Epithelial cell of prostate (primary cell): Measurements from ENCODE around the gene TRA2B.
"Not testable (repeated sequence)": the region's sequence is repeated elsewhere in the genome, so short reads cannot be mapped to it uniquely, and the experiment has no call there.

Source experiments
- DNase-seq: peaks from one replicate; pipeline ENCODE4 v3.0.0-alpha.2; 2011; ENCODE audit warnings: low read depth, low spot score
- H3K27ac ChIP-seq: fragments of 450-650 bp; 2 replicates; pipeline ENCODE4 v1.5.1; 2017; ENCODE audit warnings: mild to moderate bottlenecking

The TRA2B gene

DNA sequence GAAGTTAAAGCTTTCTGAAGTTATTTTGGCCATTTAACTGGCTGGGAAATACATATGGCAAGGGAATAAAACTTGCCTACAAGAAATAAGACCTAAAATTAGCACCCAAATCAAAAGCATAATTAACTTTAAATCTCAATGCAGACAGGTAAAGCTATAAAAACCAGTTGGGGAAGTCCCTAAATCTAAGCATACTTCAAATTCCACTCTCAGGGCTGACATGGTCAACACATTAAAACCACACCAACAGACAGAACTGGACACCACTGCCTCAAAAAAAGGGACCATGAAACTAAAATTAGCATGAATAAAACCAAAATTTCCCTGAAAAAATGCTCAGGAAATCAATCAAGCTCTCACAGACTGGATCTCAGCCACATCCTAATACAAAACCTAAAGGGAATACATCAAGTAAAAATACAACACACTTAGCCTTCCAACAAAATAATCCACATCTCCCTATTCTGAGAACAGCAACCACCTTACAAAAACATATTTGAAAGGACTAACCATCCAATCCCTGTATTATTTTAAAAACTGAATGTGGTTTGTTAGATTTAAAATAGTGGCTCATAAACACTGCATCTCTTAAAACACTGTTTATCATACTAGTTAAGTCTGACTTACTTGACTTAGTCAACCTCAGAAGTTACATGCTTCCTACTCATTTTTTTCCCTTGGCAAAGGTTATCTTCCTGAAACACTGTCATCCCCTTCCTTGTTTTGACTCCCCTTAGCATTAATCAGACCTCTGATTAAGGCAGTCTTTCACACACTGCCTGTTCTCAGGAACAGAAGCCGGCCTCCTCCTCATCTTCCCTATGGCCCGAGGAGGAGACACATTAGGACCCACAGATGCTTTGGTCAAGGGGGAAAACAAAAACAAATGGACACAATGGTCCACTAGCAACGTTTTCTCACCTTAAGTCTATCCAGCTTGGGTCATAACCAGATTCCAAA, 8.3 kb downstream of the TRA2B start:
- peak; percentile 40 for DNase-seq
- H3K27ac ChIP-seq = peak overlapping the region; percentile 91

DNA sequence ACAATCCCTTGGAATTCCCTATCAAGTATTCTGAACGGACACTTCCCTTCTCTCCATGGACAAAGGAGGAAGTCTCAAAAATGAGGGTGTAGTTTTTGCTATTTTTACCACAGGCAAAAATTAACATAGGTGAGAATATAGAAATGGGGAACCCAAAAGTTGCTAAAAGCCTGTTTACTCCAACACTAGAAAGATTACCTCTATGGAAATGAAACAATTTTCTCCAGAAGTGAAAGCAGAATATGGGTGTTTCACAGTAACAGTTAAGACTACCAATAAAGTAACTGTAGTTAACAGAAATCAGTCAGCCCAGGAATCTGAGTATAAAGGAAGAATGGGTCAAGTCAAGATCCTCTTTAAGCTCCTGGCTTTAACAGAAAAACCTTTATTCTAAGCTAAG, 9.3 kb downstream of the TRA2B start:
- DNase-seq = no peak
- peak overlapping the region; percentile 91 for H3K27ac ChIP-seq

DNA sequence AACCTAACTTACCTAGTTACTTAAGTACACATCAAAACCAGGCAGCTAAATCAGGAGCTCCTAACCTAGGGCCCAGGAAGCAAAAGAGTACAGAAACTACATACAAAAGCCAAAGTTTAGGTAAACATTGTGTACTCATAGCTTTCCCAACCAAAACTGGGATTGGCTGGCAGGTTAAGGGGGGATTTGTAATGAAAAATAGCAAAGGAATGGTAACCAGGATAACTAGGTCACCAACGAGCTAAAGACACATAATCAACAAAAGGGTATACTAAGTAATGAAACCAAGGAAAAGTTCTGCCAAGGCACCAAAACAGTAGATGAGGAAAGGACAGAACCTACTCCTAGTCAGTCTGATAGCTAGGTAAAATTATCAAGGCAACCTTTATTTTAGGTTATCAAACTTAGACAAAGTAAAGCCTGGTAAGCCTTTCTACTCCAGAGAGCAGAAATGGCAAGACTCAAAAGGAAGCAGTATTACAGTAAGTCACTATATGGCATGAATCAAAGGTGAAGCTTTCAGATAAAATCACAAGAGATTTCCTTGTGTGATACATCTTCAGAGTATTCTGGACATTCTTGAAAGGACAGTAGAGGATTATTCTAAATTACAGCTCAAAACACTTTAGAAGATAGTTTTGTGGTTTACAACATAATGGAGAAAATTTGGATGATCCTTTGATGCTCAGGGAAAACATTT, 10.2 kb downstream of the TRA2B start:
- H3K27ac ChIP-seq = peak overlapping the region; percentile 91

DNA sequence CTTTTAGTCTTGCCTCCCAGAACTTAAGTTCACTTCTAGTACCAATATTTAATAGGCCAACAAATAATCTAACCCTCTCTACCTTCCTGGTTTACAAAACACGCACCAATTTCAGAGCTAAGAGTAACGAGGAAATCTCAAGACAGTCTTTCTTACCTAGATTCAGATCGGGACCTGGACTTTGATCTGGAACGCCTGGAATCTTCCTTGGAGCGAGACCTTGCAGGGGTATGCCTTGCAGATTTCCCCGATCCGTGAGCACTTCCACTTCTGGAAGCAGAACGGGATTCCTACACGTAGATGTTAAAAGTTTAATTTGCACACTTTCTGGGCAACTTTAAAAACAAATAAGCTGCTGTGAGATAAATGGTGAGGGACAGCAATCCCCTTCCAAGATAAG, 11.4 kb downstream of the TRA2B start:
- DNase-seq = no peak
- H3K27ac ChIP-seq = peak overlapping the region; percentile 91

More for the DNA sequence above, 10.2 kb downstream of the TRA2B start:
- DNase-seq = no peak

DNA sequence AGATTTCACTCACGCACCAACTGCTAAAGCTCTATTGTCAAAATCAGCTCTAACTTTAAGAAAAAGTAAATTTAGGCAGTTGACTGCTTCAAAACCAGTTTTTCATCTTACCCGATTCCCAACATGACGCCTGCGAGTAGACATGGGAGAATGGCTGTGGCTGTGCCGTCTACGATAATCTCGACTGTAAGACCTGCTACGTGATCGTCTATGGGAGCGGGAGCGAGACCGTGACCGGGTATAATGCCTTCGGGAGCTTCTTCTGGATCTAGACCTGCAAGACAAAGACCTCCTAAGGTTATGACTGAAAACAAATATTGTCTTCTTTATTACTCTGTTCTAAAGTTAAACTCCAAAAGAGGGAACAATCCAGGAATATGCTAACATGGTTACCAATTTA, 12.5 kb downstream of the TRA2B start:
- DNase-seq = no peak
- no peak overlapping the region for H3K27ac ChIP-seq

DNA sequence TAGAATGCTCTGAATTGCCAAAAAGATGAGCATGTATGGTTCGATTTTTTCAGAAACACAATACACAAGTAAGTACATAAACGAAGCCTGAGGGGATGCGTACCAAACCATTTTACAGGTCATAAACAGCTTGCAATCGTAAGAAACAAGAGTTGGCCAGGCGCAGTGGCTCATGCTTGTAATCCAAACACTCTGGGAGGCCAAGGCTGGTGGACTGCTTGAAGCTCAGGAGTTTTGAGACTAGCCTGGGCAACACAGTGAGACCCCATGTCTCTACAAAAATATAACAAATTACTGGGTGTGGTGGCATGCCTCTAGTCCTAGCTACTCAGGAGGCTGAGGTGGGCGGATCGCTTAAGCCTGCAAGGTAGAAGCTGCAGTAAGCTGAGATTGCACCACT, 13.4 kb downstream of the TRA2B start:
- no peak overlapping the region for H3K27ac ChIP-seq
- no peak for DNase-seq

DNA sequence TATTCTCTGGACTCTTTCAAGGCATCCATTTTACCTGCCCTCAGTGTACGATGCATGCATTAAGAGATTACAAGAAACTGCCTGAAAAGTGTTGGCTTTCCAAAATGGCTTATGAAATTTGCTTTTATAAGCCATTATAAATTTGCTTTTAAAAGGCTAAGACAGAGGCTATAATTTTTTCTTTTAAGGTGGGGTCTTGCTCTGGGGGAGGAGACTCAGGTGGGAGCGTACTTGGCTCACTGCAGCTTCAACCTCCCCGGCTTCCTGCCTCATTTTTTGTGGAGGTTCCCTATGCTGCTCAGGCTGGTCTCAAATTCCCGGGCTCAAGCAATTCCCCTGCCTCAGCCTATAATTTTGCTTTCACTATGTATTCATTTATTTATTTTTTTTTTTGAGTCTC, 17.6 kb downstream of the TRA2B start:
- no peak overlapping the region for H3K27ac ChIP-seq
- no peak for DNase-seq

DNA sequence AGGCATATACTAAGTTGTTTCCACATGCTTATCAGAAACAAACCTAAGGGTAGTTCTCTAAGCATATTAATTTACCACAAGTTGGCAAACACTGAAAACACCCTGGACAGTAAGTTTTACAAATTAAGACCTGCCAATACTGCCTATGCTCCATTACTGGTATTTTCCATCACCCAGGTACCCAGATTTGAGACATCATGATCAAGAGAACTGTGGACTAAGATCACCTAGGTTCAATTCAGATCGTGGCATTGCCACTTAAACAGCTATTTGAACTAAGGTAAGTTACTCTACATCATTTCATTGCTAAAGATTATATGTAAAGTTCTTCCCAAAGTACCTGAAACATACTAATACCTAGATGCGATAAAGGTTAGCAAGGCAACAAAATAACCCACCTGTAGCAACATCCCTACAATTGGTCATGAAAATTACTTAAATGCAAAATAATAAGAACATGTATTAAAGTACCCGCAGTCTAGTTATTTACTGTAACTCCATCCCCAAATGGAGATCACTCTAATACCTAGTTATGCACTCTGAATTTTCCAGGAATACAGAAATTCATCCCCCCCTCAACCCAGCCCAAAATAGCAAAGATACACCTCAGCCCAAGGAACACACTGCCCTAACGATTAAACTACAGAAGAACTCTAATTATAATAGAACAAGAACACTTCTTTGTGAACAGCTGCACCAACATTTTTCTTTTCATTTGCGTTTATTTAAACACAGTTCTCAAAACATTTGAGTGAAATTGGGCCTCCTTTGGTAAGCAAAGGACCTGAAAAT, 21.6 kb downstream of the TRA2B start:
- no peak overlapping the region for H3K27ac ChIP-seq
- no peak for DNase-seq

DNA sequence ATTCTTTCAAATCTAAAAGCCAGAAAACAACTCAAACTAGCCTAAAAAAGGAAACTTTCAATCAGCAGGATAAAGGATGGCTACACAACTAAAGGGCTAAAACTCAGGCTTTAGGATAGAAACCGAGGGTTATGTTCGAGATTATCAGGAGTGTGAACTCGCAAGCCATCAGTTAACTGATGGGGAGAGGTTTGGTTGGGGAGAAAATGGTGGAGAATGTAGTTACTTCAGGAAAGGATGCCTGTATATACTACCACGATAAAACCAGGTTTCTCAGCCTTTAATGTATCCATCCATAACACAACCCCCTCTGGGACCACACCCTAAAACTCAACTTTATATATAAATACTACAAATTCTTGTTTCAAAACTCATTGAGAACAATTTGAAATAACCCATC, 22.2 kb downstream of the TRA2B start:
- H3K27ac ChIP-seq = no peak overlapping the region

DNA sequence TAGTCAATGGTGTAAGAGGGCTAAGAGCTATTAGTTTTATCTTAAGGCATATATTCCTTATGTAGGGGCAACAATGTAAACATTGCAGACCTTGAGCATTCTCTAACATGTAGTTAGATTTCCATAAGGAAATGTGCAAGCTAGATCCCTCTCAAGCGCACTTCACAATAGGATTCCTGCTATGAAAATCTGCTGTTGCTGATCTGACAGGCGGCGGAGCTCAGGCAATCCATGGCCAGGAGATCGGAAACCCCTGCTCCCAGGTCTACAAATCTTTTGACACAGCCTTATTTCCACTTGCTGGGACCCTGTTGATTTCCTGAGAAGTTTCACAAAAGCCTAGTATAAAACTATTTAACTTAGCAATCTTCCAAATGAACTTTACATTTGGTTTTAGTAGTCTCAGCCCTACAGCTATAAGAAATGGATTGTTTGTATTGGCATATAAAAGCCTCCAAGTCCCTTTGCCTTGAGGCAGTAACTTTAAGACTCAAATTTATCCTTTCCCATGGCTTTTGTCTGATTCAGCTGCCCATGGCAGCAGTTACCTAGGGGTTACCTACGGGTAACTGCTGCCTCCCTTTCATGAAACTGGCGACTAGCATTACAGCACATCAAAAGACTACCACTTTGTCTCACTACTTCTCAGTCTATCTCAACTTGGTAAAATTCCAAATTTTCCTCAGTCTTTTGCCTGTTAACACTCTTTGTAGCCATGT, 22.7 kb downstream of the TRA2B start:
- H3K27ac ChIP-seq = no peak overlapping the region
- no peak for DNase-seq

More for the DNA sequence above, 22.2 kb downstream of the TRA2B start:
- DNase-seq = no peak

DNA sequence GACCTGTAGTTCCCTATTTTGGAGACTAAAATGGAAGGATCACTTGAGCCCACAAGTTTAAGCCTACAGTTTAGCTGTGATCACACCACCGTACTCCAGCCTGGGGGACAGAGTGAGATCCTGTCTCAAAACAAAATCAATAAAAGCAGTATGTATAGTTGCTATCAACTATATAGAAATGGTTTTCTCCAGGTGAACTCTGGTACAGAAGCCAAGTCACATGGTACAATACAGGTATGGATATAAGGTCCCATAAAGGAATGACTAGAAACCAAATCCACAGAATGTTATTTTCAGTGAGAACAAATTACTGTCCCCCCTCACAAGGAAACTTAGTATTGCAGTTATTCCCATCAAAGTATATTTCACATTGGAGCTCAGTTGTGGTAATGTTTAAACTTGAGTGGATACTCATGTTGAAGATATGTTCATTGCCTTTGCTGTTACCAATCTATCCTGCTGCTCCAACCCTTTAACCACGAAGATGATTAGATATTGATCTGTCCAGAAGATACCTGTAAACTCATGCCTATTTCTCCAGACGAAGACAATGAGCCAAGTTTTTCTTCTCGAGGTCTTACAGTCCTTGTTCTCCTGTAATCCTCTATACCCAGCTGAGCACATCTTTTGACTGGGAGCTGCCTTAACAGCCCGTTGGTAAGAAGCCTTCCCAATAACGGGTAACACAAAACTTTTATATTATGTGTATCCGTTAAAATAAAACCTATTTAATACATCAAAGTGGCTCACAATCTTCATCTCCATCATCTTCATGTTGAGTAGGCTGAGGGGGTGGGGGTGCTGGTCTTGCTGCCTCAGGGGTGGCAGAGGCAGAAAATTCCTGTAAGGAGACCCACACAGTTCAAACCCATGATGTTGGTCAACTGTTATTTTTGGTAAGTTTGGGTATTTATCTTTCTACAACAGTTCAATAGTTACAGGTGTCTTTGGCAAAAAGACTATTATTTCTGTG, 24.6 kb downstream of the TRA2B start:
- no peak for DNase-seq

DNA sequence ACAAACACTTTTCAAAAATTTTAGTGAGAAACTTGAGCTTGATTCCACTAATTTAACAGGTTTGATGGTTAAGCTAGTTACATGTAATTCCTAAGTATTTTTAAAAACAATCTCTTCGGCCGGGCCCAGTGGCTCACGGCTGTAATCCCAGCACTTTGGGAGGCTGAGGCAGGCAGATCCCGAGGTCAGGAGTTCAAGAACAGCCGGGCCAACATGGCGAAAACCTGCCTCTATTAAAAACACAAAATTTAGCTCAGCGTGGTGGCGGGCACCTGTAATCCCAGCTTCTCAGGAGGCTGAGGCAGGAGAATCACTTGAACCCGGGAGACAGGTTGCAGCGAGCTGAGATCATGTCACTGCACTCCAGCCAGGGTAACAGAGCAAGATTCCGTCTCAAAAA, 25.3 kb downstream of the TRA2B start:
- no peak for DNase-seq
- H3K27ac ChIP-seq = no peak overlapping the region

More for the DNA sequence above, 24.6 kb downstream of the TRA2B start:
- H3K27ac ChIP-seq = no peak overlapping the region

DNA sequence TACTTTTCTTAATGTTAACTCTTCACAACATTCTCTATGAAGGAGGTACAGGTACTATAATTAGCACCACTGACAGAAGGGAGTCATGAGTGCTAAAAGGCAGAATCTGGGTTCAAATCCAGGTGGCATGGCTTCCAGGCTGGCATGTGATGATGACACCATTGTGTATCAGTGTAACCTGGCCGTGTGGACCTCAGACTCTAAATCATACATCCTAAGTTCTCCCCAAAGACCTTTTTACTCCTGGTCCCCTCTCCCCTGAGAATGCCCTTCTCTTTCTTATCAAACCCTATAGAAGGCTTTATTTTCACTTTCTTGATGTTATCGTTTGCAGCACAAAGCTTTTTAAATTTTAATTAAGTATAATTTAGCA, 26.8 kb downstream of the TRA2B start:
- not testable (repeated sequence) for DNase-seq
- peak overlapping the region; percentile 15 for H3K27ac ChIP-seq

DNA sequence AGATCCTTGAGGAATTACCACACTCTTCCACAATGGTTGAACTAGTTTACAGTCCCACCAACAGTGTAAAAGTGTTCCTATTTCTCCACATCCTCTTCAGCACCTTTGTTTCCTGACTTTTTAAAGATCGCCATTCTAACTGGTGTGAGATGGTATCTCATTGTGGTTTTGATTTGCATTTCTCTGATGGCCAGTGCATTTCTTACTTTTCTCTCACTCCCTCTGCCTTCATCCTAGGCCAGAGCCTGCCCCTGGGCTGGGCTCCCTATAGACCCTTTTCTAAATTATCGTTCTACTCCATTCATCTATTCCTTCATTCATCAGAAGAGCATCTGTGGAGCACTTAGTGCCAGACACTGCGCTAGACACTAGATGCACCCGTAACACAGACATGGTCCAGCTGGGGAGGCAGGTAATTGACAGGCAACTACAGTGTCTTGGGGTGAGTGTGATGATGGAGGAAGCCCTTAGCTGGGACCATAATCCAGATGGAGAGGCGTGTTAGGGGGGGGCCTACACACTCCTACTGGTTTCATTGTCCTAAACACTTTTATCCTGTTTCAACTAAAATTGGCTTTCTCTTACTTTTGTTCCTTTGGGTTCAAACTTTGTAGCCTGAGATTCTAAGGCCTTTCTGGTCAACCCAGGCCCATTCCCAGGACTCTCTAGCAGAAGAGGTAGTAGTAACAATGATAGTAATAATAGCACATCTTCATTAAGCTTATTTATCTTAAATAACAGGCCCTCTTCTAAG, 27.3 kb downstream of the TRA2B start:
- DNase-seq = not testable (repeated sequence)
- H3K27ac ChIP-seq = peak overlapping the region; percentile 15

DNA sequence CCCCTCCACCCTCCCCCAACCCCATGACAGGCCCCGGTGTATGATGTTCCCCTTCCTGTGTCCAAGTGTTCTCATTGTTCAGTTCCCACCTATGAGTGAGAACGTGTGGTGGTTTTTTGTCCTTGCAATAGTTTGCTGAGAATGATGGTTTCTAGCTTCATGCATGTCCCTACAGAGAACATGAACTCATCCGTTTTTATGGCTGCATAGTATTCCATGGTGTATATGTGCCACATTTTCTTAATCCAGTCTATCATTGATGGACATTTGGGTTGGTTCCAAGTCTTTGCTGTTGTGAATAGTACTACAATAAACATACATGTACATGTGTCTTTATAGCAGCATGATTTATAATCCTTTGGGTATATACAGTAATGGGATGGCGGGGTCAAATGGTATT, 27.9 kb downstream of the TRA2B start:
- not testable (repeated sequence) for DNase-seq, H3K27ac ChIP-seq

DNA sequence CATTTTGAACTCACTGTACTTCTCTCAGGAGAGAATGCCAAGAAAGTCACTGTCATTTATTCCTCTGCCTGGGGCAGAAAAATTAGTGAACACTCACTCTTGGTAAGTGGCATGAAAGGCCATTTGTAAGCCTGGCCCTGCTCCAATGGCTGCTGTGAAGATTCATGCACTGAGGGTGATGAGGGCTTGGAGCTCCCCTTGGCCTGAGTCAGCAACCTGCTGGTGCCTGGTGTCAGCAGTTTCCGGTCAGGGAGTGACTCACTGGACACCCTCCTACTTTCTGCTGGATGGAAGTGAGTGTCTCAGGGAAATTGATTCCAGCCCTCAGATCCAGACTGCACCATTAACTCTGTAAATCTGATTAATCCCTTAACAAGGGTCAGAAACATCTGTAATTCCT, 37.6 kb downstream of the TRA2B start:
- peak overlapping the region; percentile 38 for H3K27ac ChIP-seq
- DNase-seq = peak; percentile 88

DNA sequence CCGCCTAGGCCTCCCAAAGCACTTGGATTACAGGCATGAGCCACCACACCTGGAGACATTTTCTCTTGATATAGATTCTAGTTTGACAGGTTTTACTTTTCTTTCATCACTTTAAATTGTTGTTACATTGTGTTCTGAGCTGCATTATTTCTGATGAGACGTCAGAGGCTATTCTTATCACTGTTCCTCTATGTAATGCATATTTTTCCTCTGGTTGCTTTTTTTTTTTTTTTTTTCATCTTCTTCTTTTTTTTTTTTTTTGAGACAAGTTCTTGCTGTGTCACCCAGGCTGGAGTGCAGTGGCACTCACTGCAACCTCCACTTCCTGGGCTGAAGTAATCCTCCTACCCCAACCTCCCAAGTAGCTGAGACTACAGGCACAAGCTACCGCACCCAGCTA, 41.2 kb downstream of the TRA2B start:
- no peak for DNase-seq
- no peak overlapping the region for H3K27ac ChIP-seq

DNA sequence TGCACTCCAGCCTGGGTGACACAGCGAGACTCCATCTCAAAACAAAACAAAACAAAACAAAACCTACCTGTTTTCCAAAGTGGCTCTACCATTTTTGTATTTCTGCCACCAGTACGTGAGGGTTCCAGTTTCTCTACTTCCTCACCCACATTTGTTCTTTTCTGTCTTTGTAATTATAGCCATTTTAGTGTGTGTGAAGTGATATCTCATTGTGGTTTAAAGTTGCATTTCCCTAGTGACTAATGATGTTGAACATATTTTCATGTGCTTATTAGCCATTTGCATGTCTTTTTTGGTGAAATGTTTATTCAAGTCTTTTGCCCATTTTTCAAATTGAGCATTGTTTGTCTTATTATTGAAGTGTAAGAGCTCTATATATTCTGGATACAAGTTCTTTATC, 50.7 kb downstream of the TRA2B start:
- H3K27ac ChIP-seq = no peak overlapping the region
- no peak for DNase-seq
